Endothelial cell of umbilical vein (primary cell): ENCODE results near the gene TMEM131.

Experiments
- CTCF ChIP-seq, 2 donors: IDR thresholded peaks; 1 replicate in 1 of 2; 2 replicates in 1 of 2; pipeline ENCODE4 v1.5.1; 2011; ENCODE audit warnings: low read length in 2 of 2, mild to moderate bottlenecking in 2 of 2, moderate library complexity in 2 of 2, control low read depth in 1 of 2, inconsistent platforms in 1 of 2, low read depth in 1 of 2; ENCODE audit not compliant: insufficient read depth in 1 of 2; ENCODE audit errors: extremely low read depth in 1 of 2
- EZH2 ChIP-seq: IDR thresholded peaks from 2 replicates; pipeline ENCODE4 v1.6.1; 2012; ENCODE audit warnings: borderline replicate concordance, low read depth, mild to moderate bottlenecking, moderate library complexity, low read length, inconsistent platforms; ENCODE audit not compliant: severe bottlenecking
- JUN ChIP-seq: IDR thresholded peaks from 2 replicates; pipeline ENCODE4 v1.6.1; 2011; ENCODE audit warnings: borderline replicate concordance, low read depth; ENCODE audit not compliant: insufficient read length, insufficient read depth
- MAX ChIP-seq: IDR thresholded peaks from 2 replicates; pipeline ENCODE4 v1.6.1; 2011; ENCODE audit not compliant: insufficient read depth, insufficient read length
- POLR2A ChIP-seq: IDR thresholded peaks from 2 replicates; pipeline ENCODE4 v1.6.1; 2012; ENCODE audit warnings: low read depth, mild to moderate bottlenecking, control low read depth, low read length
- POLR2AphosphoS5 ChIP-seq: IDR thresholded peaks from 2 replicates; pipeline ENCODE4 v1.6.1; 2012; ENCODE audit warnings: low read depth, mild to moderate bottlenecking, control low read depth, low read length, moderate library complexity; ENCODE audit not compliant: insufficient read depth

GRCh38 chr2:97991081-97991856 is 4.5 kb downstream of the TMEM131 start:
- TF ChIP-seq JUN (no peak), CTCF (IDR thresholded peaks at IDR 0.05; ENCODE audit: extremely low read depth in 1 of 2, insufficient read depth in 1 of 2, low read depth in 1 of 2, low read length in 2 of 2) (no peak), EZH2 (no peak), POLR2A (no peak), POLR2AphosphoS5 (no peak), MAX (no peak)
